ENCODE data around the gene ATP5PB. TPM values are rescaled to one million over a fixed set of nuclear protein-coding genes. Genes with fewer than 3 reads are reported as not detected.

Gene ATP5PB
- total RNA-seq, 4 donors from 2014 or later = 166 to 232 (median 192) TPM

- ATAC-seq = no peak
- H3K9me3 ChIP-seq = no peaks in the 10 kb centered on the region
- no peaks in the 10 kb centered on the region for H3K27me3 ChIP-seq
- no peaks in the 10 kb centered on the region for H3K4me1 ChIP-seq
- no peaks in the 10 kb centered on the region for H3K36me3 ChIP-seq
- 73 to 91% methylated on average over 2 to 3 of the region's 4 CpGs for WGBS, 2 donors (ENCODE audit: low coverage in 1 of 2)
- TF ChIP-seq CTCF (IDR thresholded peaks at IDR 0.05) (no peak), POLR2AphosphoS5 (IDR thresholded peaks at IDR 0.05) (no peak), POLR2A (IDR thresholded peaks at IDR 0.05) (no peak), EP300 (IDR thresholded peaks at IDR 0.05) (no peak)
- H3K27ac ChIP-seq = peak overlapping the region in 3 of 4 donors; percentile 15 to 26 (median 20)
- H3K4me3 ChIP-seq = no peak overlapping the region
These were observed 41.0 kb downstream of the ATP5PB start for GRCh38 chr1:111490220-111490619.

GRCh38 chr1:111491070-111491469, 41.8 kb downstream of the ATP5PB start:
- TF ChIP-seq EP300 (IDR thresholded peaks at IDR 0.05) = no peak
- no peak for TF ChIP-seq POLR2AphosphoS5 (IDR thresholded peaks at IDR 0.05)
- no peak for TF ChIP-seq CTCF (IDR thresholded peaks at IDR 0.05)
- no peak for TF ChIP-seq POLR2A (IDR thresholded peaks at IDR 0.05)
- no peak for ATAC-seq
- 87% methylated on average over 3 of the region's 7 CpGs; no CpG with 5 or more reads in 1 of the 2 donors for WGBS, 2 donors (ENCODE audit: low coverage in 1 of 2)
- no peaks in the 10 kb centered on the region for H3K9me3 ChIP-seq
- no peak overlapping the region for H3K4me3 ChIP-seq
- H3K36me3 ChIP-seq = no peaks in the 10 kb centered on the region
- no peaks in the 10 kb centered on the region for H3K27me3 ChIP-seq
- no peaks in the 10 kb centered on the region for H3K4me1 ChIP-seq
- H3K27ac ChIP-seq = peak overlapping the region in 3 of 4 donors; percentile 15 to 26 (median 18)

GRCh38 chr1:111496398-111496797, 47.1 kb downstream of the ATP5PB start:
- 57 to 85% methylated on average over 1 to 4 of the region's 4 CpGs for WGBS, 2 donors (ENCODE audit: low coverage in 1 of 2)
- Histone ChIP-seq H3K4me1 (no peaks in the 10 kb centered on the region), H3K27ac (no peak overlapping the region), H3K36me3 (no peaks in the 10 kb centered on the region), H3K27me3 (no peaks in the 10 kb centered on the region), H3K4me3 (no peak overlapping the region), H3K9me3 (no peaks in the 10 kb centered on the region)
- TF ChIP-seq EP300 (IDR thresholded peaks at IDR 0.05) = no peak
- no peak for TF ChIP-seq CTCF (IDR thresholded peaks at IDR 0.05)
- no peak for TF ChIP-seq POLR2AphosphoS5 (IDR thresholded peaks at IDR 0.05)
- no peak for TF ChIP-seq POLR2A (IDR thresholded peaks at IDR 0.05)
- no peak for ATAC-seq

GRCh38 chr1:111497592-111497991, 48.3 kb downstream of the ATP5PB start:
- TF ChIP-seq EP300 (IDR thresholded peaks at IDR 0.05) = no peak
- TF ChIP-seq POLR2A (IDR thresholded peaks at IDR 0.05) = no peak
- TF ChIP-seq CTCF (IDR thresholded peaks at IDR 0.05) = no peak
- TF ChIP-seq POLR2AphosphoS5 (IDR thresholded peaks at IDR 0.05) = no peak
- no peaks in the 10 kb centered on the region for H3K9me3 ChIP-seq
- H3K36me3 ChIP-seq = no peaks in the 10 kb centered on the region
- no peak for ATAC-seq
- WGBS, 2 donors (ENCODE audit: low coverage in 1 of 2) = 73% methylated on average over 5 of the region's 5 CpGs
- no peak overlapping the region for H3K4me3 ChIP-seq
- H3K27ac ChIP-seq = no peak overlapping the region
- no peaks in the 10 kb centered on the region for H3K4me1 ChIP-seq
- no peaks in the 10 kb centered on the region for H3K27me3 ChIP-seq

GRCh38 chr1:111499026-111499785, 49.9 kb downstream of the ATP5PB start:
- ATAC-seq = no peak
- 83 to 86% methylated on average over 1 to 5 of the region's 5 CpGs for WGBS, 2 donors (ENCODE audit: low coverage in 1 of 2)
- no peaks in the 10 kb centered on the region for H3K27me3 ChIP-seq
- H3K27ac ChIP-seq = no peak overlapping the region
- H3K4me1 ChIP-seq = no peaks in the 10 kb centered on the region
- no peaks in the 10 kb centered on the region for H3K9me3 ChIP-seq
- TF ChIP-seq POLR2AphosphoS5 (IDR thresholded peaks at IDR 0.05) (no peak), EP300 (IDR thresholded peaks at IDR 0.05) (no peak), POLR2A (IDR thresholded peaks at IDR 0.05) (no peak), CTCF (IDR thresholded peaks at IDR 0.05) (no peak)
- H3K36me3 ChIP-seq = no peaks in the 10 kb centered on the region
- no peak overlapping the region for H3K4me3 ChIP-seq
